Peyer's patch (tissue), 4 donors: ENCODE results near the gene TYW1B.
"Not testable (repeated sequence)": the region's sequence is repeated elsewhere in the genome, so short reads cannot be mapped to it uniquely, and the experiment has no call there.

Source experiments
- CTCF ChIP-seq, 6 experiments: fragments of 450-650 bp in 4 of 6; fragments of 200-600 bp in 2 of 6; sonication (generic) in 1 of 6; IDR thresholded peaks; one replicate each; pipeline ENCODE4 v1.5.1; 2017 to 2019; ENCODE audit warnings: antibody characterized with exemption in 6 of 6, mild to moderate bottlenecking in 3 of 6, moderate library complexity in 1 of 6
- POLR2A ChIP-seq, 2 donors: fragments of 450-650 bp; IDR thresholded peaks; one replicate each; pipeline ENCODE4 v1.5.1; 2017; ENCODE audit warnings: antibody characterized with exemption in 2 of 2, mild to moderate bottlenecking in 2 of 2, moderate library complexity in 2 of 2

GRCh38 chr7:72628375-72628774, 199.6 kb downstream of the TYW1B start:
- not testable (repeated sequence) for TF ChIP-seq POLR2A, CTCF (IDR thresholded peaks at IDR 0.05)
